Fibroblast of peridontal ligament (primary cell): ENCODE results near the gene TTLL12.
A peak's percentile ranks its signal among the peaks of the same experiment; 100 is the strongest.

ENCODE experiments used
- DNase-seq: peaks from one replicate; pipeline ENCODE4 v3.0.0-alpha.2; 2010; ENCODE audit errors: extremely low read depth

Gene TTLL12

GRCh38 chr22:43199541-43199940, 12.6 kb upstream of the TTLL12 start:
- DNase-seq: no peak

- no peak for DNase-seq
These were observed 12.0 kb upstream of the TTLL12 start for GRCh38 chr22:43198936-43199335.

GRCh38 chr22:43198126-43198525, 11.2 kb upstream of the TTLL12 start:
- DNase-seq: no peak

DNA sequence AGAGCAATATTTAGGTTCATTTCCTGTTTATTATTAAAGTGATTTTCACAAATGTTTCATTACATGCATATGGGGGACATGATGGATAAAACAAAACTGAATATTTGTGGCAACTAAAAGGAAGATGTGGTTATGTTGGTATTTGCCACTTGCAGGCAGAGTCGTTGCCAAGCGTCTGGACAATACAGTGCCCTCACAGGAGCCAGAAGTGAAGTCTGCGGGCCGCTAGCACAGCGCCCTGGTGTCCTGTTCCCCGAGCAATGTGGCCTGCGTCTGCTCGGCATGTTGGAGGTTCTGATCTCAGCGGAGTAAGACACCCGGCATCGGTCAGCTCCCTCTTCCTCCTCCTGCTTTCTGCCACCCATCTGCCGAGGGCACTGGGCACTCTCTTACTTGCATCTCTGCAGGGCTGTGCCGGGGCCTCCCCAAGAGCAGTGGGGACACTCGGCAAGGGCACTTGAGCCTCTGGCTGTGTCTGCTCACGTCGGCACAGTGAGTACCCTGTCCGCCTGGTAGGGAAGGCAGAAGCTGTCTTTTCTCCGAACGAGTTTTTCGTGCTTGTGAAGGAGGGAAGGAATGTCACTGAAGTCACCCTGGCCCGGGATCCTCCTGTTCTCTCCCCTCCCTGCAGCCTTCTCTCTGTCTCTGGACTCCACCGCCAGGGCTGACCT, 10.5 kb upstream of the TTLL12 start:
- no peak for DNase-seq

- DNase-seq: no peak
These were observed 4.9 kb upstream of the TTLL12 start for GRCh38 chr22:43191831-43192230.

GRCh38 chr22:43188829-43189545, 2.1 kb upstream of the TTLL12 start:
- DNase-seq: no peak

- DNase-seq: peak; percentile 90
These were observed 501 bp upstream of the TTLL12 start for GRCh38 chr22:43187171-43188099.

- DNase-seq: no peak
These were observed 1.1 kb downstream of the TTLL12 start for GRCh38 chr22:43185860-43186261.

DNA sequence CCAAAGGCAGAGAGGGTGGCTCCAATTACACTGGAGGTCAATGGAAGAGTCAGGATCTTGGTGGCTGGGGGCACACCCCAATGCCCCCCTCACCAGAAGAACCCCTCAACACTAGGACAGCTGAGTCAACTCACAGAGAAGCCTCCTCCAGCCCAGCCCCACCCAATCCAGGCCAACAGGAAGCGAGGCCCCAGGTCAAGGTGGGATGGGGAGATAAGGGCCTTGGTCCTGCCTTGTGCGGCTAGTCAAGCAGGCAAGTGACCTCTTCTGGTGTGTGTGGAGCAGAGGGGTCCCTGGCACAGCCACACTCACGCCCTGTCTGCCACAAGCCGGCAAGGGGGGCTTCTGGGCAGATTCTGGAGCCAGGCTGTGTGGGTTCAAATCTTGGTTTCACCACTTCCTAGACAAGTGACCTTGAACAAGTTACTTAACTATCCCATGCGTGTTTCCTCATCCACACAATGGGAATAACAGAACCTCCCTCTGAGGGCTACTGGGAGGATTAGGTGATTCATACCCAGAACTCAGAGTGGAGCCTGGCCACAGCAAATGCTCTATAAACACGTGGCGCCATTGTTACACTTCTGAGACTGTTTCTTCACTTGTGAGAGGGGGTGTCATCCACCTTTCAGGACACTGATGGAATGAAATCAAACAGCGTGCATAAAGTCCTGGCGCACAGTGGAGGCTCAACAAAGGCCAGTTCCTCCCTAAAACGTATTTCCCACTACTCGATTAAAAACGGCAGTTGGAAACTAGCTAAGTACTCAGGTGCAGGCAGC, 3.2 kb downstream of the TTLL12 start:
- peak; percentile 27 for DNase-seq

- no peak for DNase-seq
These were observed 4.2 kb downstream of the TTLL12 start for GRCh38 chr22:43182726-43183125.

DNA sequence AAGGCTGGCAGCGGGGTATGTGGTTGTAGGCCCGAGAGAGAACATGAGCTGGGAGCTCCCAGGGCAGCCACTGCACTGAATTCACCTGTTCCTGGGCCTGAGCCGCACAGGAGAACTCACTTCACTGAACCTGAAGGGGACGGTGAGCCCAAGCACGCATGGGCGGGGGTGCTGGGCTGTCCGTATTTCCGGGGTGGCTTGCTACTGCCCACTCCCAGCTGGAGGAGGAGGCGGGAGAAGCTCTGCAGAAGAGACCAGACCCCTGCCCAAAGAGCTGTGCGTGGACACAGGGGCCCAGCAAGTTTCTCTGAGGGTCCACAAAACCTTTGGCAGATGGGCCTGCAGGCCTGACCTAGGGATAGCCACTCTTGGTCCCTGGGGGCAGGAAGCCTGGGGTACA, 4.8 kb downstream of the TTLL12 start:
- DNase-seq: no peak

DNA sequence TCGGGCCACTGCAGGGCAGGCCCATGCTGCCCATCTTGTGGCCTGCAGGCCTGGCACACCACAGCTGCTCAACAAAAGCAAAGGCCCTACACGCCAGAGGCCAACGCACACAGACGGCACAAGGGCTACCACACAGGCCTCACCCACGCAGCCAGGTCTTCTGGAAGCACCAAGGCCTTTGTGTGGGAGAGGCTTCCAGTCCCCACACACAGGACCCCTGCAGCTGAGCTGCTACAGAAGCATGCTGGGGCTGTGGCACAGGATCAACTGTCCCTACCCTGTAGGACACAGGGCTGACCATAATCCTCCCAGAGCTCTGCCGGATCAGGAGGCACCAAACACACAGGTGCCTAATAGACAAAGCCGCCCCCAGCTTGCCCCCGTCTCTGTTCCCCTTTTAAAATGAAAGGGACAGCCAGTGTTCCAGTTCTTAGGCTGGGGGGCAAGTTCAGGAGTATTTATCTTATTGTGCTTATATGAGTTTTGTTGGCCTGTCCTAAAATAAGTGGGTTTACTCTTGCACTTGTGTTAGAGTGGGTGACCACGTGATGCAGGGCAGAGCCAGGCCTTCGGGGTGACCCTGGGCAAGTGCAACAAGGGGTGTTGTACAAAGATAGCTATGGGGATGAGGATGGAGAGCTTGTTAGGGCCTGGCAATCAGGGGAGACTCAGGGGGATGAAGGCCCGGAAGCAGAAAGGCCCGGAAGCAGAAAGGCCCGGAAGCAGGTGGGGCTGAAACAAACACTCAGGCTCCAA, 5.4 kb downstream of the TTLL12 start:
- no peak for DNase-seq

GRCh38 chr22:43180670-43181069, 6.3 kb downstream of the TTLL12 start:
- no peak for DNase-seq

- DNase-seq: no peak
These were observed 7.1 kb downstream of the TTLL12 start for GRCh38 chr22:43179911-43180195.

- no peak for DNase-seq
These were observed 7.6 kb downstream of the TTLL12 start for GRCh38 chr22:43179146-43179910.

- DNase-seq: no peak
These were observed 9.5 kb downstream of the TTLL12 start for GRCh38 chr22:43177479-43177878.

DNA sequence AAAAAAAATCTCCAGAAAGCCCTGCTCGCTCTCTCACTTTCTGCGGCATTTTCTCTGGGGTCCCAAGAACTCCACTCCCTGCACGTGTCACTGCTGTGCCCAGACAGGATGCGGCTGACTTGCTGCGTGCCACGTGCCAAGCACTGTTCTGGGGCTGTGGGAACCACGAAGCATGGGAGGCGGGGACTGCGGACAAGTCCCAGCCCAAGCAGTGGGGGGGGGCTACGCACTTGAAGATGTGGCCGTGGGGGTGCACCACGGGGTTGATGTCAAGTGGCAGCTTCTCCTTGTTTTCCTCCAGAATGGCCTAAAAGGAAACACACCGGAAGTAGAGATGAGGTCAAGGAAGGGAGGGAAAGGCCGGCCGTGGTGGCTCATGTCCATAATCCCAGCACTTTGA, 10.8 kb downstream of the TTLL12 start:
- no peak for DNase-seq

GRCh38 chr22:43174941-43175531, 11.9 kb downstream of the TTLL12 start:
- DNase-seq: no peak

DNA sequence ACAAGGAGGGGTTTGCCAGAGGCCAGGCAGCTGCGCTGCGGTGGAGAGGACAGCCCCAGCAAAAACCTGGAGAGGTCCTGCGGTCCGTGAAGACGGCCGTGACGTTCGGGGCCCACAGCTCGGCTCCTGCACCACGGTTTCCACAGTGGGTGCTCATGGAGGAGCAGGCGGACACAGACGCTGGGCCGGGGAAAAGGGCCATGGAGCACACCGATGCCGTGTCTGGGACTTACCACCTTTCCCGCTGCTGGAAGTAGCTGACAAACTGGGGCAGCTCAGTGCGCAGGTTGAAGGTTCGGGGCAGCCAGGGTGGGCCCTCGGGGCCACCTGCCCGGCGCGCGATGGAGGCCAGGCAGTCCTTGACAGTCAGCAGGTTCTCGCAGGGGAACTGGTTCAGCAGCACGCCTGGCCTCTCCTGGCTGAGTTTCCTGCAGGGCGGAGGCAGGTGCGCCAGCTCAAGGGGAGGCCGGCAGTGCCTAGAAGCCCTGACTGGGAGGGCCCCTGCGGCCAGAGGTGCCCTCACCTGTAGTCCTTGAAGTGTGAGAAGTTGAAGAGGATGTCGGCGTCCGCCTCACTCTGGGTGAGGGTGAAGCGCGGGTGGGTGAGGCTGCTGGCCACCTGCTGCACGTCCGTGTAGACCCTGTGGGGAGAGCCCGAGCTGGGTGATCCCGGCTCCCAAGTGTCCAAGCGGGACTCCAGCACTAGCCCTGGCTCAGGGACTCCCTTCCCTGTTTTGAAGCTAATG, 12.8 kb downstream of the TTLL12 start:
- no peak for DNase-seq
